ENCODE results near the gene TUNAR. TPM values are rescaled to one million over a fixed set of nuclear protein-coding genes. Genes with fewer than 3 reads are reported as not detected.

Gene TUNAR
- total RNA-seq, 2 experiments from 2014 or later: not detected

DNA sequence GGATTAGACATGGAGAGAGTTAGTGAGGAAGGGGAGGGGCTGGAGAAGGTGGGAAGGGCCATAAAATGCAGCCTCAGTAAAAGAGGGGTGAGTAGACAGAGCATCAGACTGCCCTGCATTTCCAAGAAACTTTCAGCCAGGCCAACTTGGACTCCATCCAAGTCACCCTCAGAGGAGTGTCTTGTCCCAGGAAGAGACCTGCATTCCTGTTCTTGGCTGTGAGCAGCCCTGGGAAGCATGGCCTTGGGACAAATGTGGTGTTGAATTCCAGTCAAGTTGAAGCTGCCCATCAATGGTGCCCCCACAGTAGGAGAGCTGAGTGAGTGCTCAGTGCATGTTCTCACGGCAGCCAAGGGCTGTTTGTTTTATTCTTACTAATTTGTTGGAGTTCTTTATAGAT lies 35.0 kb upstream of the TUNAR start:
- Mint-ChIP-seq H3K36me3 (ENCODE audit: low read depth) (no peaks in the 10 kb centered on the region), H3K4me1 (ENCODE audit: low read depth) (no peaks in the 10 kb centered on the region), H3K4me3 (no peak overlapping the region), H3K27ac (no peak overlapping the region), H3K9me3 (ENCODE audit: insufficient read depth) (no peaks in the 10 kb centered on the region), H3K27me3 (ENCODE audit: low read depth) (peaks cover 3% of the 10 kb centered on the region)
- ATAC-seq: no peak
- no peak for DNase-seq
- ChIA-PET CTCF (no interaction called here), POLR2A (no interaction called here)

DNA sequence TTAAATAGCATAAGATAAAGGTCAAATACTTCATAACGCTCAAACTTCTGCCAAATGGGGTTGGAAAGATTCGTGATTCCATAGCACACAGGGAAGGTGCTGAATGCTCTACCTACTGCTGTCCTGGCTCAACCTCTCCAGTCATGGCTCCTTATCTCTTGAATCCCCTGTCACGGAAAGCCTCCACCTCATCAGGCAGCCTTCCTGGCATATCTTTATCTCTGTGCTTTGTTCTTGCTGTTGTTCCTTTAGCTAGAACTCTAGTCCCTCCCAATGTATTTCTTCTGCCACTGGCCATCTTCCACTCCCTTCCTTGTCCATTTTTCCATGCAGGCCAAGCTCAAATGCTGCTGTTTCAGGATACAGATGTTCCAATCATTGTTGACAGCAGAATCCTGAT lies 26.9 kb upstream of the TUNAR start:
- DNase-seq (no peak), ATAC-seq (no peak)
- Mint-ChIP-seq H3K27ac (no peak overlapping the region), H3K4me3 (no peak overlapping the region), H3K36me3 (ENCODE audit: low read depth) (no peaks in the 10 kb centered on the region), H3K4me1 (ENCODE audit: low read depth) (no peaks in the 10 kb centered on the region), H3K27me3 (ENCODE audit: low read depth) (peaks cover 16% of the 10 kb centered on the region), H3K9me3 (ENCODE audit: insufficient read depth) (no peaks in the 10 kb centered on the region)
- POLR2A ChIA-PET: no interaction called here
- CTCF ChIA-PET: interaction anchor here (1.3 kb wide), 1 partner anchor 290 kb away, joined by 3 read pairs; no protein-coding TSS in a partner anchor

DNA sequence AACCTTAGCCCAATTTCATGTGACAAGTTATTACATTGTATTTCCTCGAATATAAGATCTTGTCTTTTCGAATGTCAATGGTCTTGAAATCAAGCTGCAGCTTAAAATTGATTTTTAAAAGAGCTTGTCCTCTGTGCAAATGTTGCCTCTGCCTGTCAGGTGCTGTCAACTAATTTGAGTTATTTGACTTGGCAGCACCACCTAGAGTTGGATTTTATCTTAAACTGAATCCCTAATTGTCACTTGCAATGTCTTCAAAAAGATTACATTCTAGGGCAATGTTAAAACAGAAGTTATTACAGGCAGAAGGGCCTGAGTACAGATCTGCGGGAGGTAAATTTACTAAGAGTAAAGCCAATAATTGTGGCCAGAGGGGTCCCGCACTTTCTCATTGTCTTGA lies 26.2 kb upstream of the TUNAR start:
- Mint-ChIP-seq H3K9me3 (ENCODE audit: insufficient read depth) (no peaks in the 10 kb centered on the region), H3K36me3 (ENCODE audit: low read depth) (no peaks in the 10 kb centered on the region), H3K4me3 (no peak overlapping the region), H3K4me1 (ENCODE audit: low read depth) (no peaks in the 10 kb centered on the region), H3K27ac (no peak overlapping the region), H3K27me3 (ENCODE audit: low read depth) (peaks cover 14% of the 10 kb centered on the region)
- no peak for ATAC-seq
- CTCF ChIA-PET: interaction anchor here (1.3 kb wide), 1 partner anchor 290 kb away, joined by 3 read pairs; no protein-coding TSS in a partner anchor
- no peak for DNase-seq
- POLR2A ChIA-PET: no interaction called here

DNA sequence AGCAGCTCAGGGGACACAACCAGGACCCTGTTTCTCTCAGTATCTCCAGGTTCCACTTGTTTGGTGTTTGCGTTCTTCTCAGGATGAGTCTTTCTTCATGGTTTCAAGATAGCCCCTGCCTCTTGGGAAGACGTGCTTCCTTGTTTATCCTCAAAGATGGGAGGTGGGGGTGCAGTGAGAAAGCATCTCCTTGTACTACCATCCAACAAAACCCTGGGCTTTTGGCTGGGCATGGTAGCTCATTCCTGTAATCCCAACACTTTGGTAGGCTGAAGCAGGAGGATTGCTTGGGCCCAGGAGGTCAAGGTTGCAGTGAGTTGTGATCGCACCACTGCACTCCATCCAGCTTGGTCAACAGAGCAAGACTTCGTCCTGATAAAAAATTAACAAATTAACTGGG lies 21.0 kb upstream of the TUNAR start:
- Mint-ChIP-seq H3K4me3 (no peak overlapping the region), H3K9me3 (ENCODE audit: insufficient read depth) (no peaks in the 10 kb centered on the region), H3K27ac (no peak overlapping the region), H3K27me3 (ENCODE audit: low read depth) (peaks cover 5% of the 10 kb centered on the region), H3K4me1 (ENCODE audit: low read depth) (no peaks in the 10 kb centered on the region), H3K36me3 (ENCODE audit: low read depth) (no peaks in the 10 kb centered on the region)
- CTCF ChIA-PET: no interaction called here
- ATAC-seq (no peak), DNase-seq (no peak)
- POLR2A ChIA-PET: no interaction called here

DNA sequence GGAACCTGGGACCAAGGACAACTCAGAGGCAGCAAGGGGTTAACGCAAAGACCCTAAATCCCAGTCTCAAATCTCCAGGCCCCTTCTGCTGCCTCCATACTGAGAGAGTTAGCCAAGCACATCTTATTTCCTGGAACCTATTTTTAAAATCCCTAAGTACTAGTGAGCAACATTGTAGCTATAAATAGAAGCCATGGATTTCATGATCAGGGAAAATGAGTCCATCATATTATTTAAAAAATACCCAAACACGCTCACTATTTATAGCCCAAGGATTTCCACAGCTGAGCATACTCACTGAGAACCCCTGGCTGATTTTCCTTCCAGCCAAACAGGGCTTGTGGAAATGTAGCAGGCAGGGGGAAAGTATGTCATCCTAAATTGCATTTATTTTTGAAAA lies 19.4 kb upstream of the TUNAR start:
- no peak for ATAC-seq
- Mint-ChIP-seq H3K27ac (no peak overlapping the region), H3K4me1 (ENCODE audit: low read depth) (no peaks in the 10 kb centered on the region), H3K4me3 (no peak overlapping the region), H3K9me3 (ENCODE audit: insufficient read depth) (no peaks in the 10 kb centered on the region), H3K36me3 (ENCODE audit: low read depth) (no peaks in the 10 kb centered on the region), H3K27me3 (ENCODE audit: low read depth) (peaks cover 4% of the 10 kb centered on the region)
- POLR2A ChIA-PET: no interaction called here
- no peak for DNase-seq
- CTCF ChIA-PET: no interaction called here

DNA sequence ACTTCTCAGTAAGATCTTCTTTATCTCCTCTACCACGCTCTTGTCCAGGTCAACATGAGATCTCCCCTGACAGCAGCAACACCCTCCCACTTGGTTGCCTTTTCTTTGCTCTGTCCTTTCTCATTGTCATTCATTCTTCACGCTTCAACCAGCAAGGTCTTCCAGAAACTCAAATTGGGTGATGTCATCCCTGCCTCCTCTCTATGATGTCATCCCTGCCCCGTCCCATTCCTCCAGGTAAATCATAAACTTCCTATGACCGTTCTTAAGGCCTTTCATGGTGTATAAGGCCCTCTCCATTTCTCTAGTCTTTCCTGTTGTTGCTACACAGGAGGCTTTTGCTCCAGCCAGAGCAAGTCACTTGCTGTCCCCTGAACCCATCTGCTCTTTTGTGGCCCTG lies 17.7 kb upstream of the TUNAR start:
- ChIA-PET POLR2A (no interaction called here), CTCF (no interaction called here)
- no peaks in the 10 kb centered on the region for H3K36me3 Mint-ChIP-seq (ENCODE audit: low read depth)
- no peaks in the 10 kb centered on the region for H3K4me1 Mint-ChIP-seq (ENCODE audit: low read depth)
- H3K27ac Mint-ChIP-seq: no peak overlapping the region
- H3K27me3 Mint-ChIP-seq (ENCODE audit: low read depth): peaks cover 3% of the 10 kb centered on the region
- no peak for DNase-seq
- H3K9me3 Mint-ChIP-seq (ENCODE audit: insufficient read depth): no peaks in the 10 kb centered on the region
- no peak for ATAC-seq
- H3K4me3 Mint-ChIP-seq: no peak overlapping the region

DNA sequence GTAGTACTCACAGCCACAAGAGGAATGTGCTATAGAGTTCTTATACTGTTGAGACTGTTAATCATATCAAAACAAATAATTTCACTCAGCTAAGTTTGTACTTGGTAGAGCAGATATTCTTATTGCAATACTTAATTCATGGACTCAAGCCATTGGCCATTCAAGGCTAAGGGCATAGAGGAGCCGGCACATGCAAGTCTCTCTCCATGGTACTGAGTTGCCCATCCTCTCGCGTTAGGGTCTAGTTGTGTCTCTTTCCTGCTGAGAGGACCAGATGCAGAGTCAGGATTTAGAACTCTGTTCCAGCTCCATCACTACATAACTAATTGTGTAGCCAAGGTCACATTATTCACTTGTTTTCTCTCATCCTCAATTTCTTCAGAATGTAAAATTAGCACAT lies 14.4 kb upstream of the TUNAR start:
- ChIA-PET POLR2A (no interaction called here), CTCF (no interaction called here)
- Mint-ChIP-seq H3K27ac (no peak overlapping the region), H3K36me3 (ENCODE audit: low read depth) (no peaks in the 10 kb centered on the region), H3K27me3 (ENCODE audit: low read depth) (peaks cover 8% of the 10 kb centered on the region), H3K4me1 (ENCODE audit: low read depth) (no peaks in the 10 kb centered on the region), H3K4me3 (no peak overlapping the region), H3K9me3 (ENCODE audit: insufficient read depth) (no peaks in the 10 kb centered on the region)
- ATAC-seq (no peak), DNase-seq (no peak)

DNA sequence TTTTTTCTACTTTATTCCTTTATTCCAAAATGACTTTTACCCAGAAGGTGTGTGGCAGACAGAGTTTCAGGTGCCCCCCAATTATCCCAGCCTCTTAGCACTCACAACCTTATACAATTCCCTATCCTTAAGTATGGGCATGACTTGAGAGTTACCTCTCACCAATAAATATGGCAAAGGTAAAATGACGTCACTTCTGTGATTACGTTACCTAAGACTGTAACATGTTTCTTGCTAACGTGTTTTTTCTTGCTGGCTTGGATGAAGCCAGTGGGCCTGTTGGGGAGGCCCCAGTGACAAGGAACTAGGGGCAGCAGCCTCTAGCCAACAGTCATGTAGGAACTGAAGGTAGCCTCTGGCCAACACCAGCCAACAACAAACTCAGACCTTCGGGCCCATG lies 13.3 kb upstream of the TUNAR start:
- no peak for DNase-seq
- Mint-ChIP-seq H3K9me3 (ENCODE audit: insufficient read depth) (no peaks in the 10 kb centered on the region), H3K36me3 (ENCODE audit: low read depth) (no peaks in the 10 kb centered on the region), H3K27ac (no peak overlapping the region), H3K4me1 (ENCODE audit: low read depth) (no peaks in the 10 kb centered on the region), H3K4me3 (no peak overlapping the region), H3K27me3 (ENCODE audit: low read depth) (peaks cover 10% of the 10 kb centered on the region)
- POLR2A ChIA-PET: no interaction called here
- CTCF ChIA-PET: no interaction called here
- no peak for ATAC-seq

DNA sequence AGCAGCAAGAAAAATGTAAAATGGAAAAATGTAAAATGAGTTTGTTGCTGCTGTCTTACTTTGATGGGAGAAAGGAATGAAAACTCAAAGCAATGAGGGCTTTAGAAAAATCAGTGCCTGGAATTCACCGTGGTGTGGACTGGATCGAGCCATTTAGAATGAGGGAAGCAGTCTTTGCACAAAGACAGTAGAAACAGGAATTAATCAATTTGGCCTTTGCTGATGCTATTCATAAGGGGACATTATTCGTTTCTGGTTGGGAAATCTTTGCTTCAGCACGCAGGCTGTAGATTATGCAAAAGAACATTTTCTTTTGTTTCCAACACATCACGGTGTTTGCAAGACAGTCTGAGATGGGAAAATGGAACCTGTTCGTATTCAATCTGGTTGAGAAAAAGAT lies 6.9 kb upstream of the TUNAR start:
- H3K4me1 Mint-ChIP-seq (ENCODE audit: low read depth): no peaks in the 10 kb centered on the region
- H3K27ac Mint-ChIP-seq: no peak overlapping the region
- ChIA-PET POLR2A (no interaction called here), CTCF (no interaction called here)
- no peak overlapping the region for H3K4me3 Mint-ChIP-seq
- H3K9me3 Mint-ChIP-seq (ENCODE audit: insufficient read depth): no peaks in the 10 kb centered on the region
- H3K27me3 Mint-ChIP-seq (ENCODE audit: low read depth): peaks cover 16% of the 10 kb centered on the region
- no peaks in the 10 kb centered on the region for H3K36me3 Mint-ChIP-seq (ENCODE audit: low read depth)
- no peak for DNase-seq
- ATAC-seq: no peak

DNA sequence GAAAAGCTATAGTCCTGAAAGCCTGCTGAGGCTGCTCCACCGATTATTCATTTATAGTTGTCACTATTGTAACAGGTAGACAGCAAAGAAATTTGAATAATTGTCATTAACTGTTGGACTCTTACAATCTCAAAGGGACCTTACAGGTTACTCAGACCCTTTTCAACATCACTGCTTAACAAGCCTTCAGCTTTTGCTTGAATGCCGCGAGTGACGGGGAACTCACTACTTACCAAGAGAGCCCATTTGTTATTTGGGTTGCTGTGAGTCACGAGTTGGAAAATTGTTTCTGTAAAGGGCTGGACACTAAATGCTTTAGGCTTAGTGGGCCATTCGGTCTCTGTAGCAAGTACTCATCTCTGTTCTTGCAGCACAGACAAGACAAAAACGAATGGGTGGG lies 5.9 kb upstream of the TUNAR start:
- Mint-ChIP-seq H3K27ac (no peak overlapping the region), H3K27me3 (ENCODE audit: low read depth) (peaks cover 23% of the 10 kb centered on the region), H3K9me3 (ENCODE audit: insufficient read depth) (no peaks in the 10 kb centered on the region), H3K4me1 (ENCODE audit: low read depth) (no peaks in the 10 kb centered on the region), H3K4me3 (no peak overlapping the region), H3K36me3 (ENCODE audit: low read depth) (no peaks in the 10 kb centered on the region)
- ChIA-PET CTCF (no interaction called here), POLR2A (no interaction called here)
- ATAC-seq (no peak), DNase-seq (no peak)

DNA sequence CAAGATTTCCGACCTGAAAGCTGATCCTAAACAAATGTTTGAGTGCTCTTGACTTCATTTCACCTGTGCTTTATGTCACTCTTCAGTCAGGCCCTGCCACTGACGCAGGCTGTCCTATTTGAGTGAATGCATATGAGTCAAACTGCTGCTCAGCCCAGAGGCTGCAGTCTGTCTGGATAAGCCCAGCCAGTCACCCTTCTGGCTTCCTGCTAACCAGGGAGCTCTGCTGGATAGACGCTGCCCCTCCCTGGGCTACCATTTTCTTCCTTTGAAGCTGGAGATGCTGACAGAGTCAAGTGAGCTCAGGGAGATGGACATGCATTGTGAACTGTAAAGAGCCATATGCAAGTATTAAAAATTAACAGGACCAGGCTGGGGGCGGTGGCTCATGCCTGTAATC lies 5.1 kb upstream of the TUNAR start:
- Mint-ChIP-seq H3K27me3 (ENCODE audit: low read depth) (peaks cover 21% of the 10 kb centered on the region), H3K27ac (no peak overlapping the region), H3K4me3 (no peak overlapping the region), H3K9me3 (ENCODE audit: insufficient read depth) (no peaks in the 10 kb centered on the region), H3K4me1 (ENCODE audit: low read depth) (no peaks in the 10 kb centered on the region), H3K36me3 (ENCODE audit: low read depth) (no peaks in the 10 kb centered on the region)
- POLR2A ChIA-PET: no interaction called here
- no peak for ATAC-seq
- CTCF ChIA-PET: no interaction called here
- no peak for DNase-seq

DNA sequence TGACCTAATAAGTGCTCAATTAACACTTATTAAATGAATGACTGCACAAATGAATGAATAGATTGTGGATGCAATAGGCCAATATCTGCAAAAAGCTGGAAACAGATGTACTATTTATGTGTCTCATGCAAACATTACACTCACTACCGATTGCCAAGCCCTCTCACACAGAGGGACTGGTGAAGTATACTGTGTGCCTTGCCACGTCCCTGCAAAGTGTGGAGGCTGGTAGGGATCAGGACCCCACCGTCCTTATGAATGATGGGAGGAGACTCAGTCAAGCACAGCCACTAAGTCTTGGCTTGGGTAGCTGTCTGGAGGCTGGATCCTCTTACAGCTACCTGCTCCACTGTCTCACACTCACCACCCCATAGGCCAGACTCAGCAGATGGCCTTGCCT lies 3.9 kb upstream of the TUNAR start:
- DNase-seq (no peak), ATAC-seq (no peak)
- Mint-ChIP-seq H3K9me3 (ENCODE audit: insufficient read depth) (no peaks in the 10 kb centered on the region), H3K36me3 (ENCODE audit: low read depth) (no peaks in the 10 kb centered on the region), H3K4me1 (ENCODE audit: low read depth) (no peaks in the 10 kb centered on the region), H3K27ac (no peak overlapping the region), H3K27me3 (ENCODE audit: low read depth) (peaks cover 26% of the 10 kb centered on the region), H3K4me3 (no peak overlapping the region)
- CTCF ChIA-PET: no interaction called here
- POLR2A ChIA-PET: no interaction called here

DNA sequence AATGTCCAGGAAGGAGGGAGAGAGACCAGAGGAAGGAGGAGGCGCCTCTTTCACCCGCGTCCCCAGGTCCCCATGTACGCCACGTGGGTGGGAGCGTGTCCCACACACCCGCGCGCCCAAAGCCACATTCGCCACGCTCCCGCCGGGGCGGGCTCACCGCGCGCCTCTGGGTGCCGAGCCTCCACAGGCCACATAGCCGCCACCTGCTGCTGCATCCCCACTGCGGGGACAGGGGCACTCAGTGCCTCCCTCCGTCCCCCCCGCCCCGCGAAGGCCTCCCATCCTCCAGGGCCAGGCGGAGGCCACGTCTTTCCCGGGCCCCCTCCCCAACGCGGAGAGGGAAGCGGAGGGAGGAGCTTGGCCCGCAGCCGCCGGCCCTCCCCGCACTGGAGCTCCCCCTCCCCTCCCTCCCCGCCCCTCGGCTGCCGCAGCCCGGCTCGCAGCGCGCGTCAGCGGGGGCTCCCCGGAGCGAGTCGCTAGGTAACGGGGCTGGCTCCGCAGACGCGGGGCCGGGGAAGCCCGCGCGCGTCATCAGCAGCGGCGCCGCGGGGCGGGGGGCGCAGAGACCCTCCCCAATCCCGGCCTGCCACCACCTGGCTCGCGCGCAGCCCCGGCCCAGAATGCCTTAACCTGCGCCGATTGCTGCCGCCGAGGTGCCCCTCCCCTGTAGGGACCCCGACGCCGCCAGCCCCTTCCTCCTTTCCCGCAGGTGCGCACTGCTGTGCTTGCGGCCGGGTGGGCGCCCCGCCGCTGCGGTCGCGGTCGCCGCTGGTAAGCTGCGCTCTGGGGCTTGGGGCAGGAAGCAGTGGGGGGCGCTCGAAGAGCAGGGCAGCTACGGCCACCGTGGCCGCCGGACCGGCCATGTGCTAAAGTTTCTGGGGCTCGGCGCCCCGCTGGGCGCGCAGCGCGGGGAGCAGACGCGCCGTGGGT lies 536 bp upstream of the TUNAR start:
- no peaks in the 10 kb centered on the region for H3K4me1 Mint-ChIP-seq (ENCODE audit: low read depth)
- DNase-seq (no peak), ATAC-seq (no peak)
- ChIA-PET POLR2A (no interaction called here), CTCF (no interaction called here)
- H3K27ac Mint-ChIP-seq: no peak overlapping the region
- no peak overlapping the region for H3K4me3 Mint-ChIP-seq
- H3K36me3 Mint-ChIP-seq (ENCODE audit: low read depth): no peaks in the 10 kb centered on the region
- H3K9me3 Mint-ChIP-seq (ENCODE audit: insufficient read depth): no peaks in the 10 kb centered on the region
- peaks cover 42% of the 10 kb centered on the region for H3K27me3 Mint-ChIP-seq (ENCODE audit: low read depth)
